GM23338 (cell line): Measurements from ENCODE around the gene ITGA1. TPM values are rescaled to one million over a fixed set of nuclear protein-coding genes. Genes with fewer than 3 reads are reported as not detected.

ENCODE experiments used
- ATAC-seq: fragments of 200-7000 bp; cut with Tn5 transposase; 3 replicates; pipeline ENCODE4 v1.9.1; 2020
- DNase-seq: peaks from one replicate; pipeline ENCODE4 v3.0.0-alpha.2; 2015; ENCODE audit warnings: low spot score
- H2AFZ ChIP-seq: fragments of 200-600 bp; sonication (generic); 2 replicates; pipeline ENCODE4 v1.8.0; 2016; ENCODE audit warnings: antibody characterized with exemption, mild to moderate bottlenecking, moderate library complexity
- H3F3A ChIP-seq: fragments of 200-600 bp; sonication (generic); replicated peaks from 2 replicates; pipeline ENCODE4 v1.8.0; 2017; ENCODE audit warnings: antibody characterized with exemption, mixed run types, low read depth
- H3K27ac ChIP-seq: fragments of 200-600 bp; sonication (generic); 2 replicates; pipeline ENCODE4 v1.6.1; 2016; ENCODE audit warnings: low read depth
- H3K27me3 ChIP-seq: fragments of 200-600 bp; sonication (generic); 2 replicates; pipeline ENCODE4 v1.8.0; 2016; ENCODE audit warnings: mild to moderate bottlenecking, mixed run types, moderate library complexity; ENCODE audit not compliant: insufficient read depth
- H3K36me3 ChIP-seq: fragments of 200-600 bp; sonication (generic); 2 replicates; pipeline ENCODE4 v1.8.0; 2016; ENCODE audit warnings: mild to moderate bottlenecking; ENCODE audit not compliant: insufficient read depth
- H3K4me1 ChIP-seq: fragments of 200-600 bp; sonication (generic); 2 replicates; pipeline ENCODE4 v1.8.0; 2016; ENCODE audit warnings: mild to moderate bottlenecking, moderate library complexity; ENCODE audit not compliant: insufficient read depth
- H3K4me2 ChIP-seq: fragments of 200-600 bp; sonication (generic); 2 replicates; pipeline ENCODE4 v1.7.1; 2017; ENCODE audit warnings: mixed run types
- H3K4me3 ChIP-seq: fragments of 200-600 bp; sonication (generic); 2 replicates; pipeline ENCODE4 v1.6.1; 2016; ENCODE audit warnings: mixed run types
- H3K79me2 ChIP-seq: fragments of 200-600 bp; sonication (generic); replicated peaks from 2 replicates; pipeline ENCODE4 v1.8.0; 2017; ENCODE audit warnings: mild to moderate bottlenecking; ENCODE audit not compliant: insufficient read depth
- H3K9me2 ChIP-seq: fragments of 200-600 bp; sonication (generic); 2 replicates; pipeline ENCODE4 v1.8.0; 2017; ENCODE audit not compliant: insufficient read depth
- H4K20me1 ChIP-seq: fragments of 200-600 bp; sonication (generic); replicated peaks from 2 replicates; pipeline ENCODE4 v1.8.0; 2017; ENCODE audit warnings: mild to moderate bottlenecking; ENCODE audit not compliant: insufficient read depth
- H3K27ac Mint-ChIP-seq: 2 replicates; pipeline ENCODE4 v1.8.0; 2020; ENCODE audit warnings: inconsistent platforms, mild to moderate bottlenecking, moderate library complexity, mixed read lengths
- H3K27me3 Mint-ChIP-seq: 3 replicates; pipeline ENCODE4 v1.8.0; 2022; ENCODE audit warnings: low read depth, mild to moderate bottlenecking, moderate library complexity, mixed read lengths, inconsistent platforms; ENCODE audit not compliant: insufficient read depth, poor library complexity
- H3K36me3 Mint-ChIP-seq: 3 replicates; pipeline ENCODE4 v1.8.0; 2021; ENCODE audit warnings: low read depth, mild to moderate bottlenecking, inconsistent platforms, moderate library complexity, mixed read lengths
- H3K4me1 Mint-ChIP-seq: 3 replicates; pipeline ENCODE4 v1.8.0; 2020; ENCODE audit warnings: mild to moderate bottlenecking, inconsistent platforms, mixed read lengths
- H3K4me3 Mint-ChIP-seq: 3 replicates; pipeline ENCODE4 v1.8.0; 2021; ENCODE audit warnings: moderate library complexity, mild to moderate bottlenecking, inconsistent platforms, mixed read lengths
- H3K9me3 Mint-ChIP-seq: 3 replicates; pipeline ENCODE4 v1.8.0; 2020; ENCODE audit warnings: moderate library complexity, mild to moderate bottlenecking, inconsistent platforms, mixed read lengths
- CREB1 ChIP-seq: fragments of 250-450 bp; sonication (Bioruptor Pico); IDR thresholded peaks from 2 replicates; pipeline ENCODE4 v1.5.0; 2020; ENCODE audit warnings: low read depth, mild to moderate bottlenecking, moderate library complexity
- EZH2 ChIP-seq: fragments of 200-600 bp; sonication (generic); IDR thresholded peaks from one replicate; pipeline ENCODE4 v1.8.0; 2017; ENCODE audit warnings: antibody characterized with exemption, mild to moderate bottlenecking, low read depth; ENCODE audit not compliant: unreplicated experiment
- EZH2phosphoT487 ChIP-seq: fragments of 200-600 bp; sonication (generic); IDR thresholded peaks from one replicate; pipeline ENCODE4 v1.8.1; 2018; ENCODE audit warnings: antibody characterized with exemption; ENCODE audit not compliant: unreplicated experiment
- JUNB ChIP-seq: IDR thresholded peaks from one replicate; pipeline ENCODE4 v1.6.1; 2016; ENCODE audit warnings: antibody characterized with exemption; ENCODE audit not compliant: unreplicated experiment
- NANOG ChIP-seq: IDR thresholded peaks from 2 replicates; pipeline ENCODE4 v1.6.1; 2016; ENCODE audit warnings: antibody characterized with exemption, borderline replicate concordance
- POLR2AphosphoS5 ChIP-seq: IDR thresholded peaks from 2 replicates; pipeline ENCODE4 v1.6.1; 2016; ENCODE audit warnings: antibody characterized with exemption, low read depth
- STAT1 ChIP-seq: IDR thresholded peaks from one replicate; pipeline ENCODE4 v1.6.1; 2016; ENCODE audit warnings: antibody characterized with exemption; ENCODE audit not compliant: unreplicated experiment
- ZNF114 ChIP-seq: fragments of 250-450 bp; sonication (Bioruptor Pico); IDR thresholded peaks from 2 replicates; pipeline ENCODE4 v1.5.0; 2020; ENCODE audit warnings: mild to moderate bottlenecking, moderate library complexity
- ZNF331 ChIP-seq: fragments of 250-450 bp; sonication (Bioruptor Pico); IDR thresholded peaks from 2 replicates; pipeline ENCODE4 v1.5.0; 2020; ENCODE audit warnings: low read depth, mild to moderate bottlenecking, moderate library complexity
- polyA plus RNA-seq: library from polyadenylated mRNA; unstranded; fragments of >200 nt; fragmentation: Nextera tagmentation; extraction: Ambion mirVana; gene quantifications from 2 replicates; pipeline ENCODE4 v1.2.1, GENCODE V29; 2016
- total RNA-seq: library from RNA; depleted of rRNA; stranded (reverse); fragments of >200 nt; shearing (Covaris generic); gene quantifications from 2 replicates; pipeline ENCODE4 v1.2.3, GENCODE V29; 2014
- TF ChIP-seq, protein P1 (sequence below): fragments of 250-450 bp; sonication (Bioruptor Pico); IDR thresholded peaks from 2 replicates; pipeline ENCODE4 v1.5.0; 2020; ENCODE audit warnings: mild to moderate bottlenecking, moderate library complexity
- TF ChIP-seq, protein P2 (sequence below): IDR thresholded peaks from 2 replicates; pipeline ENCODE4 v1.6.1; 2016; ENCODE audit warnings: antibody characterized with exemption

The ITGA1 gene
- total and polyA plus RNA-seq, 2 experiments from 2014 or later: 1.8 to 4.9 TPM

DNA sequence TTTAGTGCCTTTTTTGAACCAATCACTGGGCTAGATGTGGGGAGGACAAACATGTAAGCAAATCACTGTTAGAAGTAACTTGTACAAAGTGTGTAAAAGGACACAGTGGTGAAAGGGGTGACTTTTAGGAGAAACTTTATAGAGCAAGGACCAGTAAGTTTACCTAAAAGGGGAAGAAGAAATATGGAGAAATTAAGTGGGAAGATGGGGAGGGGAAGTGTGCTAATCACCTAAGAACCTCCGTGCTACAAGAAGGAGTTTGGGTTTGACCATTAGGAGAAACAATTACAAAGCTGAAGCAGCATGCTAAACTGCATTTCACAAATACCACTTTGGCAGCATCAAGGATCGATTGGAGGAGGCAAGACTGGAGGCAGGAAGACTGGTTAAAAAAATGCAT lies 17.3 kb downstream of the ITGA1 start:
- Mint-ChIP-seq H3K27me3 (no peaks in the 10 kb centered on the region), H3K36me3 (peaks cover 25% of the 10 kb centered on the region; the same call in 2 of the 3 replicates), H3K27ac (no peak overlapping the region), H3K4me3 (no peak overlapping the region), H3K4me1 (peaks cover 24% of the 10 kb centered on the region; the same call in 2 of the 3 replicates), H3K9me3 (no peaks in the 10 kb centered on the region)
- no peak for TF ChIP-seq ZNF331
- TF ChIP-seq, protein P1, sequence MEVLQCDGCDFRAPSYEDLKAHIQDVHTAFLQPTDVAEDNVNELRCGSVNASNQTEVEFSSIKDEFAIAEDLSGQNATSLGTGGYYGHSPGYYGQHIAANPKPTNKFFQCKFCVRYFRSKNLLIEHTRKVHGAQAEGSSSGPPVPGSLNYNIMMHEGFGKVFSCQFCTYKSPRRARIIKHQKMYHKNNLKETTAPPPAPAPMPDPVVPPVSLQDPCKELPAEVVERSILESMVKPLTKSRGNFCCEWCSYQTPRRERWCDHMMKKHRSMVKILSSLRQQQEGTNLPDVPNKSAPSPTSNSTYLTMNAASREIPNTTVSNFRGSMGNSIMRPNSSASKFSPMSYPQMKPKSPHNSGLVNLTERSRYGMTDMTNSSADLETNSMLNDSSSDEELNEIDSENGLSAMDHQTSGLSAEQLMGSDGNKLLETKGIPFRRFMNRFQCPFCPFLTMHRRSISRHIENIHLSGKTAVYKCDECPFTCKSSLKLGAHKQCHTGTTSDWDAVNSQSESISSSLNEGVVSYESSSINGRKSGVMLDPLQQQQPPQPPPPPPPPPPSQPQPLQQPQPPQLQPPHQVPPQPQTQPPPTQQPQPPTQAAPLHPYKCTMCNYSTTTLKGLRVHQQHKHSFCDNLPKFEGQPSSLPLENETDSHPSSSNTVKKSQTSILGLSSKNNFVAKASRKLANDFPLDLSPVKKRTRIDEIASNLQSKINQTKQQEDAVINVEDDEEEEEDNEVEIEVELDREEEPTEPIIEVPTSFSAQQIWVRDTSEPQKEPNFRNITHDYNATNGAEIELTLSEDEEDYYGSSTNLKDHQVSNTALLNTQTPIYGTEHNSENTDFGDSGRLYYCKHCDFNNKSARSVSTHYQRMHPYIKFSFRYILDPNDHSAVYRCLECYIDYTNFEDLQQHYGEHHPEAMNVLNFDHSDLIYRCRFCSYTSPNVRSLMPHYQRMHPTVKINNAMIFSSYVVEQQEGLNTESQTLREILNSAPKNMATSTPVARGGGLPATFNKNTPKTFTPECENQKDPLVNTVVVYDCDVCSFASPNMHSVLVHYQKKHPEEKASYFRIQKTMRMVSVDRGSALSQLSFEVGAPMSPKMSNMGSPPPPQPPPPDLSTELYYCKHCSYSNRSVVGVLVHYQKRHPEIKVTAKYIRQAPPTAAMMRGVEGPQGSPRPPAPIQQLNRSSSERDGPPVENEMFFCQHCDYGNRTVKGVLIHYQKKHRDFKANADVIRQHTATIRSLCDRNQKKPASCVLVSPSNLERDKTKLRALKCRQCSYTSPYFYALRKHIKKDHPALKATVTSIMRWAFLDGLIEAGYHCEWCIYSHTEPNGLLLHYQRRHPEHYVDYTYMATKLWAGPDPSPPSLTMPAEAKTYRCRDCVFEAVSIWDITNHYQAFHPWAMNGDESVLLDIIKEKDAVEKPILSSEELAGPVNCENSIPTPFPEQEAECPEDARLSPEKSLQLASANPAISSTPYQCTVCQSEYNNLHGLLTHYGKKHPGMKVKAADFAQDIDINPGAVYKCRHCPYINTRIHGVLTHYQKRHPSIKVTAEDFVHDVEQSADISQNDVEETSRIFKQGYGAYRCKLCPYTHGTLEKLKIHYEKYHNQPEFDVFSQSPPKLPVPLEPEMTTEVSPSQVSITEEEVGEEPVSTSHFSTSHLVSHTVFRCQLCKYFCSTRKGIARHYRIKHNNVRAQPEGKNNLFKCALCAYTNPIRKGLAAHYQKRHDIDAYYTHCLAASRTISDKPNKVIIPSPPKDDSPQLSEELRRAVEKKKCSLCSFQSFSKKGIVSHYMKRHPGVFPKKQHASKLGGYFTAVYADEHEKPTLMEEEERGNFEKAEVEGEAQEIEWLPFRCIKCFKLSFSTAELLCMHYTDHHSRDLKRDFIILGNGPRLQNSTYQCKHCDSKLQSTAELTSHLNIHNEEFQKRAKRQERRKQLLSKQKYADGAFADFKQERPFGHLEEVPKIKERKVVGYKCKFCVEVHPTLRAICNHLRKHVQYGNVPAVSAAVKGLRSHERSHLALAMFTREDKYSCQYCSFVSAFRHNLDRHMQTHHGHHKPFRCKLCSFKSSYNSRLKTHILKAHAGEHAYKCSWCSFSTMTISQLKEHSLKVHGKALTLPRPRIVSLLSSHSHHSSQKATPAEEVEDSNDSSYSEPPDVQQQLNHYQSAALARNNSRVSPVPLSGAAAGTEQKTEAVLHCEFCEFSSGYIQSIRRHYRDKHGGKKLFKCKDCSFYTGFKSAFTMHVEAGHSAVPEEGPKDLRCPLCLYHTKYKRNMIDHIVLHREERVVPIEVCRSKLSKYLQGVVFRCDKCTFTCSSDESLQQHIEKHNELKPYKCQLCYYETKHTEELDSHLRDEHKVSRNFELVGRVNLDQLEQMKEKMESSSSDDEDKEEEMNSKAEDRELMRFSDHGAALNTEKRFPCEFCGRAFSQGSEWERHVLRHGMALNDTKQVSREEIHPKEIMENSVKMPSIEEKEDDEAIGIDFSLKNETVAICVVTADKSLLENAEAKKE (CRISPR knock-in tag): no peak
- TF ChIP-seq POLR2AphosphoS5: no peak
- TF ChIP-seq ZNF114 (CRISPR knock-in tag): no peak
- no peak for TF ChIP-seq EZH2phosphoT487
- no peak for TF ChIP-seq EZH2
- TF ChIP-seq NANOG: no peak
- TF ChIP-seq, protein P2, sequence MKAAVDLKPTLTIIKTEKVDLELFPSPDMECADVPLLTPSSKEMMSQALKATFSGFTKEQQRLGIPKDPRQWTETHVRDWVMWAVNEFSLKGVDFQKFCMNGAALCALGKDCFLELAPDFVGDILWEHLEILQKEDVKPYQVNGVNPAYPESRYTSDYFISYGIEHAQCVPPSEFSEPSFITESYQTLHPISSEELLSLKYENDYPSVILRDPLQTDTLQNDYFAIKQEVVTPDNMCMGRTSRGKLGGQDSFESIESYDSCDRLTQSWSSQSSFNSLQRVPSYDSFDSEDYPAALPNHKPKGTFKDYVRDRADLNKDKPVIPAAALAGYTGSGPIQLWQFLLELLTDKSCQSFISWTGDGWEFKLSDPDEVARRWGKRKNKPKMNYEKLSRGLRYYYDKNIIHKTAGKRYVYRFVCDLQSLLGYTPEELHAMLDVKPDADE: no peak
- no peak for TF ChIP-seq JUNB
- TF ChIP-seq STAT1: no peak
- TF ChIP-seq CREB1 (CRISPR knock-in tag): no peak
- Histone ChIP-seq H3K79me2 (peaks cover 52% of the 10 kb centered on the region), H2AFZ (no peak overlapping the region), H3K27ac (no peak overlapping the region), H3K4me2 (no peak overlapping the region), H3K4me1 (peaks cover 32% of the 10 kb centered on the region), H3K4me3 (no peak overlapping the region), H4K20me1 (no peaks in the 10 kb centered on the region), H3K27me3 (no peaks in the 10 kb centered on the region), H3K9me2 (no peaks in the 10 kb centered on the region), H3F3A (no peaks in the 10 kb centered on the region), H3K36me3 (no peaks in the 10 kb centered on the region)
- peak; percentile 23 for DNase-seq
- no peak for ATAC-seq
